T-helper 1 cell treated with Interleukin-12 subunit alpha and Interleukin-12 subunit beta and Interleukin-4 antibody, amounts not matched to agents 30 μg/mL and 1 μg/mL, for 36 hours (primary cell): ENCODE measurements around the gene COL4A3.
A peak's percentile ranks its signal among the peaks of the same experiment; 100 is the strongest.
"Not testable (repeated sequence)": the region's sequence is repeated elsewhere in the genome, so short reads cannot be mapped to it uniquely, and the experiment has no call there.

ENCODE experiments used
- H3K27ac Mint-ChIP-seq: one replicate; pipeline ENCODE4 v1.8.0; 2021; ENCODE audit warnings: mild to moderate bottlenecking, mixed read lengths
- H3K27me3 Mint-ChIP-seq: one replicate; pipeline ENCODE4 v1.8.0; 2021; ENCODE audit warnings: low read depth, mixed read lengths
- H3K36me3 Mint-ChIP-seq: one replicate; pipeline ENCODE4 v1.8.0; 2021; ENCODE audit warnings: low read depth, mixed read lengths
- H3K4me1 Mint-ChIP-seq: one replicate; pipeline ENCODE4 v1.8.0; 2021; ENCODE audit warnings: low read depth, mixed read lengths
- H3K4me3 Mint-ChIP-seq: one replicate; pipeline ENCODE4 v1.8.0; 2021; ENCODE audit warnings: mild to moderate bottlenecking, moderate library complexity, mixed read lengths
- H3K9me3 Mint-ChIP-seq: one replicate; pipeline ENCODE4 v1.8.0; 2021; ENCODE audit warnings: mixed read lengths

Gene COL4A3

GRCh38 chr2:227147023-227147422 is 17.4 kb upstream of the COL4A3 start:
- Mint-ChIP-seq H3K36me3 (no peaks in the 10 kb centered on the region), H3K4me3 (no peak overlapping the region), H3K4me1 (no peaks in the 10 kb centered on the region), H3K9me3 (no peaks in the 10 kb centered on the region), H3K27me3 (peaks cover 5% of the 10 kb centered on the region), H3K27ac (no peak overlapping the region)

DNA sequence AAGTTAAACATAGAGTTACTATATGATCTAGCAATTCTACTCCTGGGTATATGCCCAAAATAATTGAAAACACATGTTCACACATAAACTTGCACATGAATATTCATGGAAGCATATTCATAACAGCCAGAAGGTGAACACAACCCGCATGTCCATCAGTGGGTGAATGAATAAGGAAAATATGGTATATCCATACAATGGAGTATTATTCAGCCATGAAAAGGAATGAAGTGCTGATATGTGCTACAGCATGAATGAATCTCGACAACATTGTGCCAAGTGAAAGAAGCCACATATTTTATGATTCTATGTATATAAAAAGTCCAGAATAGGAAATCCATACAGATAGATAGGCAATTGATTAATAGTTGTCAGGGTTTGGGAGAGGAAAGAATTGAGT is 16.3 kb upstream of the COL4A3 start:
- Mint-ChIP-seq H3K4me3 (no peak overlapping the region), H3K27me3 (peaks cover 5% of the 10 kb centered on the region), H3K36me3 (no peaks in the 10 kb centered on the region), H3K9me3 (no peaks in the 10 kb centered on the region), H3K27ac (no peak overlapping the region), H3K4me1 (no peaks in the 10 kb centered on the region)

- H3K4me3 Mint-ChIP-seq, result no peak overlapping the region
- no peaks in the 10 kb centered on the region for H3K36me3 Mint-ChIP-seq
- H3K27ac Mint-ChIP-seq, result no peak overlapping the region
- no peaks in the 10 kb centered on the region for H3K9me3 Mint-ChIP-seq
- peaks cover 8% of the 10 kb centered on the region for H3K27me3 Mint-ChIP-seq
- H3K4me1 Mint-ChIP-seq, result no peaks in the 10 kb centered on the region
These were observed 14.0 kb upstream of the COL4A3 start for GRCh38 chr2:227150222-227150936.

GRCh38 chr2:227152093-227152766 is 12.2 kb upstream of the COL4A3 start:
- H3K27me3 Mint-ChIP-seq, result peaks cover 14% of the 10 kb centered on the region
- no peak overlapping the region for H3K27ac Mint-ChIP-seq
- H3K9me3 Mint-ChIP-seq, result no peaks in the 10 kb centered on the region
- no peaks in the 10 kb centered on the region for H3K36me3 Mint-ChIP-seq
- no peaks in the 10 kb centered on the region for H3K4me1 Mint-ChIP-seq
- H3K4me3 Mint-ChIP-seq, result no peak overlapping the region

DNA sequence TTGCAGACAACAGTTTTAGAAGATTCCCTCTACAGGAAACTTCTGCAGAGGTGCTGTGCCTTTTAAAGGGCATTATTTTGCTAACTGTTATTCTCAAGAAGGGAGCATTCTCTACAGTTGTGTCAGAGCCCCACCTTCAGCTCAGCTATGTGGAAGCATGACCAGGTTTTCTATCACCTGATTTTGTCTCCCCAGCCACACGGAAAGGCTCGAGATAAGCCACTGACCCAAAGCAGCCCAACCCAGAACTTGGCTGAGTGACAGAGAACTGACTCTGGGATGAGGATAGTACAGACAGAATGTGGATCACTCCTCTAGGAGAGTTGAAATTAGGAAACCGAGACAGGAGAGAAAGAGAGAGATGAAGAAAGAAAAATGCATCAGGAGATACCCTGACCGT is 11.1 kb upstream of the COL4A3 start:
- Mint-ChIP-seq H3K9me3 (no peaks in the 10 kb centered on the region), H3K4me3 (no peak overlapping the region), H3K36me3 (no peaks in the 10 kb centered on the region), H3K27me3 (peaks cover 14% of the 10 kb centered on the region), H3K4me1 (no peaks in the 10 kb centered on the region), H3K27ac (no peak overlapping the region)

DNA sequence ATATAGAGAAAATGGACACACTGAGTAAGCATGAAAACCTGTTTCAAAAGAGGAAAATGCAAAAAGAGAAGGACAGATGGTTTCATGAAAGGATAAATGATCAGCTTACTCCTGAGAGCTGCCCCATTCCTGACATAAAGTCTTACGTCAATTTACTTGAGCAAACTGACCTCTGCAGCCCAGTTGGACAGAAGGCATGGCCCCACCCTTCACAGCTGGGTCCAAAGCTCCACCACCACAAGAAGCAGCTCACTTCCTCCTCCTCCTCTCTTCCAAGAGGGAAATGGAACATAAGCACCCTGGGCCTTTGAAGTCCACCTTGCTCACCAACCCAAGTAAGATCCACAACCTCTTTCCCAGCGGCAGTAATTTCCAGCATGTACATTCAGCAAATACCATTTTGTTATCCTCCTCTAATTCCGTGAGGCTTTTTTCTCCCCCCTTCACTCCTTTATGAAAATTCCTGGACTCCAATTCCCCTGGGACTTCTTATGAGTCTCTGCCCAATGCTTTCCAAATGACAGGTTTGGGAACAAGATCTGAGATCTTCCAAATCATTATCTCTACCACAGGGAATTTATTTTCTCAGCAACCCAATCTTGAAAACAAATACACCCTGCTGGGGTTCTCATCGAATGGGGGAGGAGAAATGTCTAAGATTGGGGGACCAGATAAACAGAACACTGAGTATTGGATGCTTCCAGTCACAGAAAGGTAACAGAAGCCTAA is 10.5 kb upstream of the COL4A3 start:
- Mint-ChIP-seq H3K4me3 (no peak overlapping the region), H3K4me1 (no peaks in the 10 kb centered on the region), H3K27me3 (peaks cover 14% of the 10 kb centered on the region), H3K9me3 (no peaks in the 10 kb centered on the region), H3K27ac (no peak overlapping the region), H3K36me3 (no peaks in the 10 kb centered on the region)

DNA sequence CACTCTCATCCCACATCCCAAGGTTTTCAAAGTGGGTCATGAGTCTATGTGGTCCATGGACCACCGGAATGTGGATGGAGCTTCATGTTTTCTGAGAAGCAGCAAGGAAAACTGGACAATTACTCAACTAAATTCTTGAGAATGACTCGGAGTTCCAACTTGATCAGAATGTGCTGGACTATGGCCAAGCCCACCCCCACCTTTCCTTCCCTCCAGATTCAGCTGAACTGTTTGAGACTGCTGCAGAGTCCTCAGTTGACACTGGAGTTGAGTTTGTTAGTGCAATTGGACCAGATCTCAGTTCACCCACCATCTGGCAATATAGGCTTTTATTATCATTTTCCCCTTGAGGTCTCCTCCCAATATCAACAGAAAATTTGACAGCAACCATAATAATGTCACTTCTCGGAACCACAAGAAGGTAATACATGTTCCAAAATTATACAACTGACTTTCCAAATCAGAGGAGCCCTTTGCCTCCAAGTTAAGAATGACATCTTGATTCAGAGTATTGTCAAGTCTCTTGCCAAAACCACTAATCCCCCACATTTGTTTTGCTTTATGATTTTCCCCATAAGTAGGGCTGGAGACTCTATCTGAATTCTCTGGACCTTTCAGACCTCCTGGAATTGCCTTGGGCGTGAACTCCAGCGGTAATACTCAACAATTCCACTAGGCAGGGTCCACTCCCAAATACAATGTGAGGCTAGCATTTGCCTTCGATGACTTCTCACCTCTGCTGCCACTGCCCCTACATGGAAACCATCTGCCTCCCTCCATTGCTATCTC is 9.2 kb upstream of the COL4A3 start:
- Mint-ChIP-seq H3K9me3 (peaks cover 3% of the 10 kb centered on the region), H3K4me3 (no peak overlapping the region), H3K36me3 (no peaks in the 10 kb centered on the region), H3K27ac (no peak overlapping the region), H3K4me1 (no peaks in the 10 kb centered on the region), H3K27me3 (peaks cover 22% of the 10 kb centered on the region)

DNA sequence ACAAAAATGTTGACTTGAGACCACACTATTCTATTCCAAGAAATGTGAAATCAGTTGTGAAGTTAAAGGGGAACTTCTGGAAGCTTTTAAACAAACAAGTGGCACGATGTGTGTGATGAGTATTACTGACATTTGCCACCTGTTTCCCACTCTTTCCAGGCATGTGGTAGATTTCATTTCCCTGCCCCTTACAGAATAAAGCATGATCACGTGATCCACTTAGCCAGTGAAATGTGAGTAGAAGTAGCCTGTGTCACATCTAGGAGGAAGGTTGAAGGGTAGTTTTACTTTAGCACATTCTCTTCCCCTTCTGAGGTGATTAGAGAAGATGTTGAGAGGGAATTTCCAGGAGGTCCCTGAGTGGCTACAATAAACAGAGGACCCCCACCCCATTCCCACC is 4.3 kb upstream of the COL4A3 start:
- peaks cover 4% of the 10 kb centered on the region for H3K4me1 Mint-ChIP-seq
- H3K36me3 Mint-ChIP-seq, result no peaks in the 10 kb centered on the region
- peaks cover 49% of the 10 kb centered on the region for H3K27me3 Mint-ChIP-seq
- no peak overlapping the region for H3K27ac Mint-ChIP-seq
- no peak overlapping the region for H3K4me3 Mint-ChIP-seq
- H3K9me3 Mint-ChIP-seq, result peaks cover 3% of the 10 kb centered on the region

- Mint-ChIP-seq H3K4me1 (peaks cover 4% of the 10 kb centered on the region), H3K36me3 (no peaks in the 10 kb centered on the region), H3K4me3 (no peak overlapping the region), H3K27ac (no peak overlapping the region), H3K27me3 (peaks cover 58% of the 10 kb centered on the region), H3K9me3 (peaks cover 3% of the 10 kb centered on the region)
These were observed 2.5 kb upstream of the COL4A3 start for GRCh38 chr2:227161947-227162346.

DNA sequence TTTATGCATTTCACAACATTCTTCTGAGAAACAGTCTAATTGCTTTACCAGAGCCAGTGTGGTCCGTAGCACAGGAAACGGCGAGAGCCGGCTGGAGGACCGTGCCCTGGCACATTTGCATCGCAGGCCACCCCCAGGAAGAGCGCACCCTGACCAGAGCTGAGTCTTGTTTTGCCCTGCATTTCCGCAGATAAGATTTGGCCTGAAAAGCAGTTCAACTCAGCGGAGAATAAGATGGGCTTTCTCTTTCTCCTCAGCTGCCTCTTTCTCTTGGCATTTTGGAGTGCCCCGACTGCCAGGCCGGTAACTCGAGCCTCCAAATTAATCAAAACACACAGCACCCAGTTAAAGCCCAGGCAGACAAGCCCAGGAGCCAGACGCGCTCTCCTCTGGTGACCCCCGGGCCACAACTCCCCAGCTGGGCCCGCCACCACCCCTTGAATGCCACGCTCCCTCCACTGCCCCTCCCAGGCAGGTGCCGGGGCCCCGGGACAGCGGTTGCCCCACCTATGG is 883 bp upstream of the COL4A3 start:
- Mint-ChIP-seq H3K4me3 (peak overlapping the region; percentile 30), H3K36me3 (no peaks in the 10 kb centered on the region), H3K9me3 (peaks cover 3% of the 10 kb centered on the region), H3K27ac (no peak overlapping the region), H3K4me1 (peaks cover 4% of the 10 kb centered on the region), H3K27me3 (peaks cover 65% of the 10 kb centered on the region)

DNA sequence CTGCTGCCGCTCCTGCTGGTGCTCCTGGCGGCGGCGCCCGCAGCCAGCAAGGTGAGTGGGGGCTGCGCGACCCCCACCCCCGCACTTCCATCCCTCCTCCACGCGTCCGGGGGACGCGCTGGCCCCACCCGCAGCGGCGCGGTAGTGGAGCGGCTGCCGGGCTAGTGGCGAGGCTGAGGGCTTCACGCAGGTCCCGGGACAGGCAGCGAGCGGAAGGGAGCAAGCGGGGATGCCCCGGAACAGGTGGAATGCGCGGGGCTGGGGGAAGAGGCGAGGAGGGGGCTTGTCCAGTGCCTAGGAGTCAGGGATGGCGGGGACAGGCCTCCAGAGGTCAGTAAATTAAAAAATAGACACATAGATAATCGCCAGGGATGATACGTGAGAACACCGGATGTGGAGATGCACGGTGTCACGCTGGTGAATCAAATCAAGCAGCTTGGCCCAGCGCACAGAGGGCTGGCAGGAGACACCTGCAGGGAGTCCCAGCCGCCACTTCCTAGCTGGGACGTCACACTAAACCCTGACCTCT is 403 bp downstream of the COL4A3 start:
- Mint-ChIP-seq H3K27me3 (peaks cover 60% of the 10 kb centered on the region), H3K4me3 (peak overlapping the region; percentile 34), H3K9me3 (peaks cover under 1% of the 10 kb centered on the region)

DNA sequence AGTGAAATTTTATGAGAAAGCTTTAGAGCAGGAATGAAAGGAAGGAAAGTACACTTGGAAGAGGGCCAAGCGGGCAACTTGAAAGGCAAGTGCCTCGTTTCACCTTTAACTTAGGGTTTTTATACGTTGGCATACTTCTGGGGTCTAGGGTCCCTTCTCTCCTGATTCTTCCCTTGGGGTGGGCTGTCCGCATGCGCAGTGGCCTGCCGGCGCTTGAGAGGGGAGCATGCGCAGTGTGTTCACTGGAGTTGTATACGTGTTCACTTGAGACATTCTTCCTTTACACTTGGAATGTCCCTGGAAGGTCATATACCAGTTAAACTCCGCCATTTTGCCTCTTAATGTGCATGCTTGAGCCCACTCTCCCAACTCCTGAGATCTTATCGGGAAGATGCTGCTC is 7.4 kb downstream of the COL4A3 start:
- not testable (repeated sequence) for H3K4me1 Mint-ChIP-seq, H3K27ac Mint-ChIP-seq, H3K9me3 Mint-ChIP-seq, H3K4me3 Mint-ChIP-seq, H3K27me3 Mint-ChIP-seq, H3K36me3 Mint-ChIP-seq

More for the DNA sequence above, 403 bp downstream of the COL4A3 start:
- Mint-ChIP-seq H3K36me3 (no peaks in the 10 kb centered on the region), H3K4me1 (peaks cover 4% of the 10 kb centered on the region), H3K27ac (no peak overlapping the region)

DNA sequence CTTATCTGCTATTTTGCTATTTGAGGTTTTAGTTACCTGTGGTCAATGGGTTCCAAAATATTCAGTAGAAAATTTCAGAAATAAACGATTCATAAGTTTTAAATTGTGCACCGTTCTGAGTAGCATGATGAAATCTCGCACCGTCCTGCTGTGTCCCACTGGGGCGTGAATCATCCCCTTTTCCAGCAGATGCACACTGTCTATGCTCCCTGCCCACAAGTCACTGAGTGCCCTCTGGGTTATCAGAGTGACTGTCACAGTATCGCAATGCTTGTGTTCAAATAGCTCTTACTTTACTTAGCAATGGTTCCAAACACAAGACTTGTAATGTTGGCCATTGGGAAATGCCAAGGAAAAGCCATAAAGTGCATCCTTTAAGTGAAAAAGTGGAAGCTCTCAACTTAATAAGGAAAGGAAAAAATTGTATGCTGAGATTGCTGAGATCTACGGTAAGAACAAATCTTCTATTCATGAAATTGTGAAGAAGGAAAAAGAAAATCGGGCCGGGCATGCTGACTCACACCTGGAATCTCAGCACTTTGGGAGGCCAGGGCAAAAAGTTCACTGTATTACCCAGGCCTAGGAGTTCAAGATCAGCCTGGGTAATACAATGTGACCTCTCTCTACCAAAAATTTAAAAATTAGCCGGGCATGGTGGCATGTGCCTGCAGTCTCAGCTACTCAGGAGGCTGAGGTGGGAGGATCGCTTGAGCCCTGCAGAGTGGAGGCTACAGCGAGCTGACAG is 13.3 kb downstream of the COL4A3 start:
- Mint-ChIP-seq H3K27me3 (no peaks in the 10 kb centered on the region), H3K9me3 (no peaks in the 10 kb centered on the region), H3K4me1 (no peaks in the 10 kb centered on the region), H3K27ac (no peak overlapping the region), H3K4me3 (no peak overlapping the region), H3K36me3 (no peaks in the 10 kb centered on the region)
